ENCODE data around the gene ATG16L1.

GRCh38 chr2:233285921-233286320 lies 34.4 kb downstream of the ATG16L1 start:
- TF ChIP-seq, protein P1, sequence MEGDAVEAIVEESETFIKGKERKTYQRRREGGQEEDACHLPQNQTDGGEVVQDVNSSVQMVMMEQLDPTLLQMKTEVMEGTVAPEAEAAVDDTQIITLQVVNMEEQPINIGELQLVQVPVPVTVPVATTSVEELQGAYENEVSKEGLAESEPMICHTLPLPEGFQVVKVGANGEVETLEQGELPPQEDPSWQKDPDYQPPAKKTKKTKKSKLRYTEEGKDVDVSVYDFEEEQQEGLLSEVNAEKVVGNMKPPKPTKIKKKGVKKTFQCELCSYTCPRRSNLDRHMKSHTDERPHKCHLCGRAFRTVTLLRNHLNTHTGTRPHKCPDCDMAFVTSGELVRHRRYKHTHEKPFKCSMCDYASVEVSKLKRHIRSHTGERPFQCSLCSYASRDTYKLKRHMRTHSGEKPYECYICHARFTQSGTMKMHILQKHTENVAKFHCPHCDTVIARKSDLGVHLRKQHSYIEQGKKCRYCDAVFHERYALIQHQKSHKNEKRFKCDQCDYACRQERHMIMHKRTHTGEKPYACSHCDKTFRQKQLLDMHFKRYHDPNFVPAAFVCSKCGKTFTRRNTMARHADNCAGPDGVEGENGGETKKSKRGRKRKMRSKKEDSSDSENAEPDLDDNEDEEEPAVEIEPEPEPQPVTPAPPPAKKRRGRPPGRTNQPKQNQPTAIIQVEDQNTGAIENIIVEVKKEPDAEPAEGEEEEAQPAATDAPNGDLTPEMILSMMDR (IDR thresholded peaks at IDR 0.05; ENCODE audit: low read length) = no peak
- no peak for TF ChIP-seq EZH2 (optimal IDR thresholded peaks at IDR 0.05; ENCODE audit: low read depth, low read length)

Measured in MM.1S (cell line).